MM.1S (cell line): ENCODE measurements around the gene RASGRP4.

ENCODE experiments used
- DNase-seq: peaks from one replicate; pipeline ENCODE4 v3.0.0-alpha.2; 2015
- H2AFZ ChIP-seq: fragments of 300-600 bp; sonication (generic); 2 replicates; pipeline ENCODE4 v1.6.0; 2016; ENCODE audit warnings: antibody characterized with exemption, low read length
- H3F3A ChIP-seq: fragments of 300-600 bp; sonication (generic); 2 replicates; pipeline ENCODE4 v1.6.1; 2016; ENCODE audit warnings: mild to moderate bottlenecking, antibody characterized with exemption, low read length, moderate library complexity, mixed read lengths; ENCODE audit not compliant: insufficient read depth
- H3K27ac ChIP-seq: fragments of 300-600 bp; sonication (generic); 2 replicates; pipeline ENCODE4 v1.5.1; 2016; ENCODE audit warnings: mild to moderate bottlenecking, low read length
- H3K27me3 ChIP-seq: fragments of 300-600 bp; sonication (generic); replicated peaks from 2 replicates; pipeline ENCODE4 v1.6.0; 2016; ENCODE audit warnings: low read length; ENCODE audit not compliant: insufficient read depth
- H3K36me3 ChIP-seq: fragments of 300-600 bp; sonication (generic); replicated peaks from 2 replicates; pipeline ENCODE4 v1.6.1; 2016; ENCODE audit warnings: mild to moderate bottlenecking, low read length, mixed read lengths; ENCODE audit not compliant: insufficient read depth
- H3K4me1 ChIP-seq: fragments of 300-600 bp; sonication (generic); 2 replicates; pipeline ENCODE4 v1.6.1; 2016; ENCODE audit warnings: low read length, mixed read lengths
- H3K4me2 ChIP-seq: fragments of 300-600 bp; sonication (generic); 2 replicates; pipeline ENCODE4 v1.6.0; 2016; ENCODE audit warnings: low read depth, low read length
- H3K4me3 ChIP-seq: fragments of 300-600 bp; sonication (generic); 2 replicates; pipeline ENCODE4 v1.5.1; 2016; ENCODE audit warnings: low read length, mixed read lengths
- H3K79me2 ChIP-seq: fragments of 300-600 bp; sonication (generic); 2 replicates; pipeline ENCODE4 v1.6.1; 2016; ENCODE audit warnings: mixed run types, low read length, mixed read lengths
- H3K9ac ChIP-seq: fragments of 300-600 bp; sonication (generic); 2 replicates; pipeline ENCODE4 v1.6.1; 2016; ENCODE audit warnings: low read length, mixed read lengths
- H3K9me2 ChIP-seq: fragments of 300-600 bp; sonication (generic); replicated peaks from 2 replicates; pipeline ENCODE4 v1.6.1; 2016; ENCODE audit warnings: mild to moderate bottlenecking, low read length, mixed read lengths; ENCODE audit not compliant: insufficient read depth
- H3K9me3 ChIP-seq: fragments of 300-600 bp; sonication (generic); replicated peaks from 2 replicates; pipeline ENCODE4 v1.6.1; 2016; ENCODE audit warnings: mild to moderate bottlenecking, low read length, mixed read lengths; ENCODE audit not compliant: insufficient read depth
- H4K20me1 ChIP-seq: fragments of 300-600 bp; sonication (generic); 2 replicates; pipeline ENCODE4 v1.6.1; 2016; ENCODE audit warnings: mild to moderate bottlenecking, low read length, moderate library complexity, mixed read lengths; ENCODE audit not compliant: insufficient read depth
- EZH2 ChIP-seq: fragments of 300-600 bp; sonication (generic); optimal IDR thresholded peaks from 2 replicates; pipeline ENCODE3; 2017; ENCODE audit warnings: low read depth, mild to moderate bottlenecking, antibody characterized with exemption, low read length, mixed read lengths
- EZH2phosphoT487 ChIP-seq: fragments of 300-600 bp; sonication (generic); IDR thresholded peaks from 2 replicates; pipeline ENCODE4 v1.6.1; 2018; ENCODE audit warnings: antibody characterized with exemption, low read length
- TF ChIP-seq, protein P1 (sequence below): fragments of 300-600 bp; sonication (generic); IDR thresholded peaks from 2 replicates; pipeline ENCODE4 v1.5.1; 2016; ENCODE audit warnings: antibody characterized with exemption, low read length, mixed read lengths

The RASGRP4 gene

GRCh38 chr19:38409631-38410133 lies 16.3 kb downstream of the RASGRP4 start:
- Histone ChIP-seq H3F3A (no peaks in the 10 kb centered on the region), H3K9ac (no peak overlapping the region), H3K27ac (no peak overlapping the region), H3K27me3 (peaks cover 38% of the 10 kb centered on the region), H3K79me2 (no peaks in the 10 kb centered on the region), H3K9me2 (no peaks in the 10 kb centered on the region), H3K9me3 (no peaks in the 10 kb centered on the region), H3K4me3 (no peak overlapping the region), H3K4me2 (no peak overlapping the region), H3K36me3 (no peaks in the 10 kb centered on the region), H4K20me1 (no peaks in the 10 kb centered on the region), H2AFZ (no peak overlapping the region), H3K4me1 (no peaks in the 10 kb centered on the region)
- no peak for DNase-seq
- TF ChIP-seq EZH2phosphoT487 (no peak), EZH2 (no peak)
- TF ChIP-seq, protein P1, sequence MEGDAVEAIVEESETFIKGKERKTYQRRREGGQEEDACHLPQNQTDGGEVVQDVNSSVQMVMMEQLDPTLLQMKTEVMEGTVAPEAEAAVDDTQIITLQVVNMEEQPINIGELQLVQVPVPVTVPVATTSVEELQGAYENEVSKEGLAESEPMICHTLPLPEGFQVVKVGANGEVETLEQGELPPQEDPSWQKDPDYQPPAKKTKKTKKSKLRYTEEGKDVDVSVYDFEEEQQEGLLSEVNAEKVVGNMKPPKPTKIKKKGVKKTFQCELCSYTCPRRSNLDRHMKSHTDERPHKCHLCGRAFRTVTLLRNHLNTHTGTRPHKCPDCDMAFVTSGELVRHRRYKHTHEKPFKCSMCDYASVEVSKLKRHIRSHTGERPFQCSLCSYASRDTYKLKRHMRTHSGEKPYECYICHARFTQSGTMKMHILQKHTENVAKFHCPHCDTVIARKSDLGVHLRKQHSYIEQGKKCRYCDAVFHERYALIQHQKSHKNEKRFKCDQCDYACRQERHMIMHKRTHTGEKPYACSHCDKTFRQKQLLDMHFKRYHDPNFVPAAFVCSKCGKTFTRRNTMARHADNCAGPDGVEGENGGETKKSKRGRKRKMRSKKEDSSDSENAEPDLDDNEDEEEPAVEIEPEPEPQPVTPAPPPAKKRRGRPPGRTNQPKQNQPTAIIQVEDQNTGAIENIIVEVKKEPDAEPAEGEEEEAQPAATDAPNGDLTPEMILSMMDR, result no peak

DNA sequence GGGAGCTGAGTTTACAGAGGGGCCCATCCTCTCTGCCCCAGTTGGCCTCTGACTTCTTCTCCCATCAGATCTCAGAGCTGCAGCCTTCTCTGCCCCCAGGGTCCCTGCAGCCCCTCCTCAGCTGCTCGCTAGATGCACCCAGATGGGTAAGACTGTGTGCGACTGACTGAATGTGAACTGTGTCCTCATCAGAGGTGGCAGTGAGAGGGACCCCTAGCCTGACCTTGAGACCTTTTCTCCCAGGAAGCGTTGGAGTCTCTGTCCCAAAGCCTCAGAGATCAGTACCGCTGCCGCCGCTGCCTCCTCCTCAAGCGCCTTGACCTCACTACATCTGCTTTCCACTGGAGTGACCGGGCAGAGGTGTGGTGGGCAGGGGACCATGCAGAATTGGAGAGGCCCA lies 20.7 kb downstream of the RASGRP4 start:
- Histone ChIP-seq H3F3A (no peaks in the 10 kb centered on the region), H3K36me3 (no peaks in the 10 kb centered on the region), H3K4me2 (no peak overlapping the region), H3K9ac (no peak overlapping the region), H4K20me1 (no peaks in the 10 kb centered on the region), H3K9me3 (no peaks in the 10 kb centered on the region), H3K4me1 (no peaks in the 10 kb centered on the region), H2AFZ (no peak overlapping the region), H3K27me3 (peaks cover 9% of the 10 kb centered on the region; the same call in 1 of the 2 replicates), H3K9me2 (no peaks in the 10 kb centered on the region), H3K79me2 (no peaks in the 10 kb centered on the region), H3K4me3 (no peak overlapping the region), H3K27ac (no peak overlapping the region)
- no peak for DNase-seq
- TF ChIP-seq EZH2, result no peak
- no peak for TF ChIP-seq EZH2phosphoT487
- TF ChIP-seq, protein P1, result no peak

GRCh38 chr19:38404858-38405257 lies 21.2 kb downstream of the RASGRP4 start:
- H3K4me2 ChIP-seq, result no peak overlapping the region
- no peaks in the 10 kb centered on the region for H3F3A ChIP-seq
- no peaks in the 10 kb centered on the region for H4K20me1 ChIP-seq
- no peaks in the 10 kb centered on the region for H3K4me1 ChIP-seq
- TF ChIP-seq EZH2 (no peak), EZH2phosphoT487 (no peak)
- TF ChIP-seq, protein P1, result no peak
- peaks cover 14% of the 10 kb centered on the region for H3K27me3 ChIP-seq
- no peak overlapping the region for H3K27ac ChIP-seq
- H3K9ac ChIP-seq, result no peak overlapping the region
- DNase-seq, result no peak
- no peak overlapping the region for H3K4me3 ChIP-seq
- H2AFZ ChIP-seq, result no peak overlapping the region
- no peaks in the 10 kb centered on the region for H3K79me2 ChIP-seq
- H3K9me3 ChIP-seq, result no peaks in the 10 kb centered on the region
- no peaks in the 10 kb centered on the region for H3K36me3 ChIP-seq
- no peaks in the 10 kb centered on the region for H3K9me2 ChIP-seq
